ENCODE data around the gene LRMDA. TPM values are rescaled to one million over a fixed set of nuclear protein-coding genes. Genes with fewer than 3 reads are reported as not detected.

LRMDA gene
- total RNA-seq, 4 donors from 2014 or later = 9.8 to 18.6 (median 15.8) TPM

- 76 to 81% methylated on average over 2 of the region's 2 CpGs for WGBS, 2 donors
- TF ChIP-seq POLR2A (IDR thresholded peaks at IDR 0.05) = no peak
- TF ChIP-seq EP300 (IDR thresholded peaks at IDR 0.05) = no peak
- TF ChIP-seq CTCF (IDR thresholded peaks at IDR 0.05) = no peak
These were observed 220.0 kb downstream of the LRMDA start for GRCh38 chr10:75651417-75651816.

GRCh38 chr10:75652146-75652740 is 220.8 kb downstream of the LRMDA start:
- Histone ChIP-seq H3K36me3 (no peaks in the 10 kb centered on the region), H3K4me3 (no peak overlapping the region), H3K9me3 (no peaks in the 10 kb centered on the region), H3K4me1 (peaks cover 0 to 39% (median 8%) of the 10 kb centered on the region in 4 donors), H3K27me3 (no peaks in the 10 kb centered on the region), H3K27ac (no peak overlapping the region)
- 87 to 88% methylated on average over 5 of the region's 5 CpGs for WGBS, 2 donors
- DNase-seq (ENCODE audit: low spot score in 2 of 2) = no peak
- TF ChIP-seq CTCF (IDR thresholded peaks at IDR 0.05) (no peak), EP300 (IDR thresholded peaks at IDR 0.05) (no peak), POLR2A (IDR thresholded peaks at IDR 0.05) (no peak)

More at GRCh38 chr10:75651417-75651816, 220.0 kb downstream of the LRMDA start:
- Histone ChIP-seq H3K36me3 (no peaks in the 10 kb centered on the region), H3K4me1 (peaks cover 0 to 37% (median 8%) of the 10 kb centered on the region in 4 donors), H3K27me3 (no peaks in the 10 kb centered on the region), H3K9me3 (no peaks in the 10 kb centered on the region), H3K4me3 (no peak overlapping the region), H3K27ac (peak overlapping the region in 1 of 4 donors; percentile 5)
- no peak for DNase-seq (ENCODE audit: low spot score in 2 of 2)

GRCh38 chr10:75653761-75654160 is 222.3 kb downstream of the LRMDA start:
- H3K27me3 ChIP-seq = no peaks in the 10 kb centered on the region
- DNase-seq (ENCODE audit: low spot score in 2 of 2) = no peak
- H3K9me3 ChIP-seq = no peaks in the 10 kb centered on the region
- peak overlapping the region in 2 of 4 donors; percentile 32 to 53 for H3K27ac ChIP-seq
- 91 to 98% methylated on average over 8 of the region's 8 CpGs for WGBS, 2 donors
- TF ChIP-seq POLR2A (IDR thresholded peaks at IDR 0.05) (no peak), CTCF (IDR thresholded peaks at IDR 0.05) (no peak), EP300 (IDR thresholded peaks at IDR 0.05) (no peak)
- no peak overlapping the region for H3K4me3 ChIP-seq
- no peaks in the 10 kb centered on the region for H3K36me3 ChIP-seq
- H3K4me1 ChIP-seq = peaks cover 0 to 47% (median 8%) of the 10 kb centered on the region in 4 donors

- peaks cover 0 to 51% (median 8%) of the 10 kb centered on the region in 4 donors for H3K4me1 ChIP-seq
- H3K27ac ChIP-seq = peak overlapping the region in 2 of 4 donors; percentile 32 to 53
- H3K36me3 ChIP-seq = no peaks in the 10 kb centered on the region
- TF ChIP-seq POLR2A (IDR thresholded peaks at IDR 0.05) (no peak), EP300 (IDR thresholded peaks at IDR 0.05) (no peak), CTCF (IDR thresholded peaks at IDR 0.05) (no peak)
- H3K27me3 ChIP-seq = no peaks in the 10 kb centered on the region
- no peaks in the 10 kb centered on the region for H3K9me3 ChIP-seq
- DNase-seq (ENCODE audit: low spot score in 2 of 2) = no peak
- no peak overlapping the region for H3K4me3 ChIP-seq
- 57 to 68% methylated on average over 1 of the region's 1 CpG for WGBS, 2 donors
These were observed 222.8 kb downstream of the LRMDA start for GRCh38 chr10:75654171-75654771.

GRCh38 chr10:75654772-75655171 is 223.3 kb downstream of the LRMDA start:
- peaks cover 0 to 51% (median 8%) of the 10 kb centered on the region in 4 donors for H3K4me1 ChIP-seq
- H3K27me3 ChIP-seq = no peaks in the 10 kb centered on the region
- DNase-seq (ENCODE audit: low spot score in 2 of 2) = no peak
- H3K9me3 ChIP-seq = no peaks in the 10 kb centered on the region
- 42 to 46% methylated on average over 6 of the region's 6 CpGs for whole genome bisulfite sequencing, 2 donors
- TF ChIP-seq CTCF (IDR thresholded peaks at IDR 0.05) (no peak), EP300 (IDR thresholded peaks at IDR 0.05) (peak in 1 of 2 donors; percentile 65)
- peak overlapping the region in 2 of 4 donors; percentile 53 to 56 for H3K27ac ChIP-seq
- no peaks in the 10 kb centered on the region for H3K36me3 ChIP-seq
- no peak overlapping the region for H3K4me3 ChIP-seq

Measured in tibial nerve (tissue), 4 donors.